Measurements from ENCODE around the gene BBS1.
"Not testable (repeated sequence)": the region's sequence is repeated elsewhere in the genome, so short reads cannot be mapped to it uniquely, and the experiment has no call there.

GRCh38 chr11:66544952-66545351 lies 34.5 kb downstream of the BBS1 start:
- TF ChIP-seq YY1 (IDR thresholded peaks at IDR 0.05; ENCODE audit: low read depth); CTCF (IDR thresholded peaks at IDR 0.05); SIN3A (IDR thresholded peaks at IDR 0.05; ENCODE audit: borderline replicate concordance, low read depth, low read length); JUND (IDR thresholded peaks at IDR 0.05); TAF1 (IDR thresholded peaks at IDR 0.05; ENCODE audit: borderline replicate concordance, low read depth, low read length); RAD21 (IDR thresholded peaks at IDR 0.05; ENCODE audit: low read length); POLR2AphosphoS5 (IDR thresholded peaks at IDR 0.05; ENCODE audit: low read depth, low read length); TEAD4 (IDR thresholded peaks at IDR 0.05; ENCODE audit: borderline replicate concordance, insufficient read depth); IRF3 (IDR thresholded peaks at IDR 0.05; ENCODE audit: low read depth, low read length); EP300 (IDR thresholded peaks at IDR 0.05; ENCODE audit: borderline replicate concordance in 1 of 2, low read depth in 1 of 2, low read length in 1 of 2): not testable (repeated sequence)

Data from SK-N-SH (cell line).